Fibroblast of pulmonary artery (primary cell): Measurements from ENCODE around the gene UBL7.
A peak's percentile ranks its signal among the peaks of the same experiment; 100 is the strongest.

Experiments used
- DNase-seq: peaks from one replicate; pipeline ENCODE4 v3.0.0-alpha.2; 2010; ENCODE audit warnings: low read depth
- H3K4me3 ChIP-seq: replicated peaks from 2 replicates; pipeline ENCODE4 v1.5.1; 2011; ENCODE audit warnings: low read depth, mild to moderate bottlenecking, control low read depth, low read length, moderate library complexity
- CTCF ChIP-seq: IDR thresholded peaks from 2 replicates; pipeline ENCODE4 v1.5.1; 2011; ENCODE audit warnings: mild to moderate bottlenecking, control low read depth, low read length, inconsistent platforms; ENCODE audit errors: missing control alignments

The UBL7 gene

DNA sequence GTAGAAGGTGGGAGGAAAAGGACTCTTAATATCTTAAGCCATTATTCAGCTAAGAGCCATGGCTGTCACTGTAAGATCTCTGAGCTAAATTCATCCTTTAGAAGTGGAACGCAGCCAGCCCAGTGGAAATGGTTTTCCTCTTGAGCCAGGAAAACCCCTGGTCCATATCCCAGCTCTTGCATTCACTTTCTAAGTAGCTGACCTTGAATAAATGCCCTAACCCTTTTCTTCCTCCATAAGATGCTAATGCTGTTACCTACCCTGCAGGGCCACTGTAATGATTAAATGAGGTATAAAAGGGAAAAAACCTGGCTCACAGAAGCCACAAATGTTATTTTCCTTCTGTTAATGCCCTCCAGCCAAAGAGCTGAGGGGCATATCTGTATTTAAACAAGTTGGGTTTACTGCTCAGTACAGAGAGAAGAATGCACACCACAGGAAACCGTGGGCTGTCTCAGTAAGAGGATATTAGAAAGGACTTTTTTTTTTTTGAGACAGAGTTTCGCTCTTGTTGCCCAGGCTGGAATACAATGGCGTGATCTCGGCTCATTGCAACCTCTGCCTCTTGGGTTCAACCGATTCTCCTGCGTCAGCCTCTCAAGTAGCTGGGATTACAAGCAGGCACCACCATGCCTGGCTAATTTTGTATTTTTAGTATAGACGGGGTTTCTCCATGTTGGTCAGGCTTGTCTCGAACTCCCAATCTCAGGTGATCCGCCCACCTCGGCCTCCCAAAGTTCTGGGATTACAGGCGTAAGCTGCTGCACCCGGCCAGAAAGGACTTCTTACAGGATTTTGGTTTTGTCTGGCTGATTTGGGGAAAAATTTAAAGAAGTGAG lies 6.8 kb downstream of the UBL7 start:
- peak; percentile 26 for DNase-seq
- H3K4me3 ChIP-seq = no peak overlapping the region
- TF ChIP-seq CTCF = no peak

- no peak for DNase-seq
- no peak for TF ChIP-seq CTCF
- no peak overlapping the region for H3K4me3 ChIP-seq
Measured at GRCh38 chr15:74451861-74452835, 8.8 kb downstream of the UBL7 start.

DNA sequence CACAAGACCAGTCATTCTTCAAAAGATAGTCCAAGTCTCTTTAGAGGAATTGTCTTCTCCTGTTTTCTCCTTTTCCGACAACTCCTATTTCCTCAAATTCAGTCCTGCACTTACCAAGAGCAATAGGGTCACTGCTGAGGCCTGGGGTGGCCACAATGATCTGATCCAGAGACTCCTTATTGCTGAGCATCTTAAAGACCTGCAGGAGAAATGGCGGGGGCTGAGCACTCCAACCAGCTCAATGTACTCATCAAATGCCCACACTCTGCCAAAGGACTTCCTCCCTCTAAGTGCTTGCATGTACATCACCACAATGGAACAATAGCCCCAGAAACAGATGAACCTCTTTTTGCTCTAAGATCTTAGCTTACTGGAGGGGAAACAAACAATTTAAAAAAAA lies 9.6 kb downstream of the UBL7 start:
- no peak for DNase-seq
- H3K4me3 ChIP-seq = no peak overlapping the region
- TF ChIP-seq CTCF = no peak

DNA sequence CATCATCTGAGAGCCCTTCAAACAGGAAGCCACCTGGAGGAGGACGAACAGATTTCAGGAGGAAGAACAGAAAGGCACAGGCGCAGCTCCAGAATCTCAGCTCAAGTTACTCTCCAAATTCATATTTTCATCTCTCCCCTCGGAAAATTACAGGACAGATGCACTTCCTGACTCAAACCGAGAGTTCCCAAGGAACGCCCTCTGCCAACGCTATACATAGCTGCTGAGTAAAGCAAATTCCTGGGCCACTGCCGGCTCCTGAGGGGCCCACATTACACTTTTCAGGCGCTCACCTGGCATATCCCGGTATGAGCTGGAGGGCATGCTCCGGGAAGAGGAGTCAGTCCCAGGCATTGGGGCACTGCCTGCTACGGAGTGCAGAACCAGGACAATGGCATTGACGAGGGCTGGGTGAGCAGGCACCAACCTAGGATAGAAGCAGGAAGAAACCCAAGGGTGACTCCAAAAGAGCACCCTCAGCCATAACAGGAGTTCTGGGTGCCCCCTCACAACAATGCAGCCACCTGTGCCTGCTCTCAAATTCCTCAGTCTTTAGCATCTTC lies 11.2 kb downstream of the UBL7 start:
- no peak for DNase-seq
- TF ChIP-seq CTCF = no peak
- no peak overlapping the region for H3K4me3 ChIP-seq

- no peak for TF ChIP-seq CTCF
- no peak overlapping the region for H3K4me3 ChIP-seq
- no peak for DNase-seq
Measured at GRCh38 chr15:74449095-74449494, 11.9 kb downstream of the UBL7 start.

- TF ChIP-seq CTCF = no peak
- no peak overlapping the region for H3K4me3 ChIP-seq
- DNase-seq = no peak
Measured at GRCh38 chr15:74445816-74446763, 14.9 kb downstream of the UBL7 start.
